ENCODE measurements around the gene ACCS. TPM values are rescaled to one million over a fixed set of nuclear protein-coding genes. Genes with fewer than 3 reads are reported as not detected.

ACCS gene
- total RNA-seq, 1 experiment from 2014 or later = 14.6 TPM

GRCh38 chr11:44036811-44037657 is 29.0 kb upstream of the ACCS start:
- peak; percentile 80 for DNase-seq (ENCODE audit: low read depth)

- DNase-seq (ENCODE audit: low read depth) = no peak
These were observed 28.4 kb upstream of the ACCS start for GRCh38 chr11:44037658-44037998.

- DNase-seq (ENCODE audit: low read depth) = no peak
These were observed 22.9 kb upstream of the ACCS start for GRCh38 chr11:44043157-44043556.

GRCh38 chr11:44046182-44046581 is 19.9 kb upstream of the ACCS start:
- DNase-seq (ENCODE audit: low read depth) = no peak

GRCh38 chr11:44047298-44047697 is 18.8 kb upstream of the ACCS start:
- no peak for DNase-seq (ENCODE audit: low read depth)

GRCh38 chr11:44047931-44048431 is 18.1 kb upstream of the ACCS start, which contains the start of gene ACCSL:
TSS of gene ACCSL (plus strand) at chr11:44047981. CDS start at chr11:44048037, 56 bp downstream.
- peak; percentile 46 for DNase-seq (ENCODE audit: low read depth)

GRCh38 chr11:44049832-44050231 is 16.2 kb upstream of the ACCS start:
- DNase-seq (ENCODE audit: low read depth) = no peak

- no peak for DNase-seq (ENCODE audit: low read depth)
These were observed 14.9 kb upstream of the ACCS start for GRCh38 chr11:44051171-44051570.

- no peak for DNase-seq (ENCODE audit: low read depth)
These were observed 8.7 kb upstream of the ACCS start for GRCh38 chr11:44057340-44057739.

- DNase-seq (ENCODE audit: low read depth) = no peak
These were observed 7.8 kb upstream of the ACCS start for GRCh38 chr11:44058275-44058674.

- peak; percentile 7 for DNase-seq (ENCODE audit: low read depth)
These were observed 859 bp upstream of the ACCS start for GRCh38 chr11:44065161-44065661.

GRCh38 chr11:44066732-44067141 is 667 bp downstream of the ACCS start:
- DNase-seq (ENCODE audit: low read depth) = peak; percentile 60

- no peak for DNase-seq (ENCODE audit: low read depth)
These were observed 1.2 kb downstream of the ACCS start for GRCh38 chr11:44067266-44067665.

GRCh38 chr11:44068180-44068579 is 2.1 kb downstream of the ACCS start:
- DNase-seq (ENCODE audit: low read depth) = no peak

- no peak for DNase-seq (ENCODE audit: low read depth)
These were observed 5.1 kb downstream of the ACCS start for GRCh38 chr11:44071157-44071556.

- no peak for DNase-seq (ENCODE audit: low read depth)
These were observed 6.9 kb downstream of the ACCS start for GRCh38 chr11:44072757-44073658.

- DNase-seq (ENCODE audit: low read depth) = no peak
These were observed 12.7 kb downstream of the ACCS start for GRCh38 chr11:44078794-44079193.

GRCh38 chr11:44079376-44079775 is 13.3 kb downstream of the ACCS start:
- DNase-seq (ENCODE audit: low read depth) = no peak

- no peak for DNase-seq (ENCODE audit: low read depth)
These were observed 14.9 kb downstream of the ACCS start for GRCh38 chr11:44080951-44081350.

GRCh38 chr11:44082645-44083044 is 16.6 kb downstream of the ACCS start:
- no peak for DNase-seq (ENCODE audit: low read depth)

GRCh38 chr11:44083433-44083832 is 17.4 kb downstream of the ACCS start:
- DNase-seq (ENCODE audit: low read depth) = no peak

GRCh38 chr11:44083906-44084305 is 17.8 kb downstream of the ACCS start:
- DNase-seq (ENCODE audit: low read depth) = no peak

All from LHCN-M2 (cell line).